Nephron progenitor cell (in vitro differentiated cells): ENCODE results near the gene ZNF726.

Experiments used
- DNase-seq: peaks from one replicate; pipeline ENCODE4 v3.0.0; 2021
- H3K27ac Mint-ChIP-seq: 2 replicates; pipeline ENCODE4 v1.8.0; 2021; ENCODE audit warnings: mild to moderate bottlenecking, moderate library complexity, mixed read lengths
- H3K27me3 Mint-ChIP-seq: 2 replicates; pipeline ENCODE4 v1.8.0; 2021; ENCODE audit warnings: mild to moderate bottlenecking, low read depth, mixed read lengths; ENCODE audit not compliant: poor library complexity
- H3K36me3 Mint-ChIP-seq: 2 replicates; pipeline ENCODE4 v1.8.0; 2021; ENCODE audit warnings: low read depth, mixed read lengths
- H3K4me1 Mint-ChIP-seq: 2 replicates; pipeline ENCODE4 v1.8.0; 2021; ENCODE audit warnings: mixed read lengths
- H3K4me3 Mint-ChIP-seq: 2 replicates; pipeline ENCODE4 v1.8.0; 2021; ENCODE audit warnings: mild to moderate bottlenecking, moderate library complexity, mixed read lengths
- H3K9me3 Mint-ChIP-seq: 2 replicates; pipeline ENCODE4 v1.8.0; 2021; ENCODE audit warnings: mild to moderate bottlenecking, moderate library complexity, mixed read lengths
- TF ChIP-seq, protein P1 (sequence below): fragments of 200-600 bp; sonication (generic); IDR thresholded peaks from 2 replicates; pipeline ENCODE4 v1.5.0; 2021; ENCODE audit warnings: antibody characterized with exemption

Gene ZNF726

DNA sequence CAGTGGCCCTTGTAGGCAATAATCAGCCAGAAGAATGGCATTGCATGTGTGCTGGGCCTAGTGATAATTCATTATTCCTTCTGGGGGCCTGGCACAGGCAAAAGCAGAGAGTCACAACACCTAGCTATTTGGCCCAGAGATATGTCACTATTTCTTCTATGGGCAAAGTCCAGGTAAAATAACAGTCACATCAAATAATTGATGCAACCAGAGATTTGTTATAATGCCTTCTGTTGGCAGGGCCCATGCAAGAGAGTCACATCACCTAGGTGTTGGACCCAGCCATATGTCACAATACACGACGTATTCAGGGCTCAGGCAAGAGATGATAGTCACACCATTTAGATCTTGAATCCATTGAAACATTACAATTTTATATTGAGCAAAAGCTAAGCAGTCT is 66.1 kb downstream of the ZNF726 start:
- peaks cover 3% of the 10 kb centered on the region for H3K27me3 Mint-ChIP-seq
- DNase-seq, result no peak
- H3K4me1 Mint-ChIP-seq, result no peaks in the 10 kb centered on the region
- peaks cover 84% of the 10 kb centered on the region for H3K9me3 Mint-ChIP-seq
- TF ChIP-seq, protein P1, sequence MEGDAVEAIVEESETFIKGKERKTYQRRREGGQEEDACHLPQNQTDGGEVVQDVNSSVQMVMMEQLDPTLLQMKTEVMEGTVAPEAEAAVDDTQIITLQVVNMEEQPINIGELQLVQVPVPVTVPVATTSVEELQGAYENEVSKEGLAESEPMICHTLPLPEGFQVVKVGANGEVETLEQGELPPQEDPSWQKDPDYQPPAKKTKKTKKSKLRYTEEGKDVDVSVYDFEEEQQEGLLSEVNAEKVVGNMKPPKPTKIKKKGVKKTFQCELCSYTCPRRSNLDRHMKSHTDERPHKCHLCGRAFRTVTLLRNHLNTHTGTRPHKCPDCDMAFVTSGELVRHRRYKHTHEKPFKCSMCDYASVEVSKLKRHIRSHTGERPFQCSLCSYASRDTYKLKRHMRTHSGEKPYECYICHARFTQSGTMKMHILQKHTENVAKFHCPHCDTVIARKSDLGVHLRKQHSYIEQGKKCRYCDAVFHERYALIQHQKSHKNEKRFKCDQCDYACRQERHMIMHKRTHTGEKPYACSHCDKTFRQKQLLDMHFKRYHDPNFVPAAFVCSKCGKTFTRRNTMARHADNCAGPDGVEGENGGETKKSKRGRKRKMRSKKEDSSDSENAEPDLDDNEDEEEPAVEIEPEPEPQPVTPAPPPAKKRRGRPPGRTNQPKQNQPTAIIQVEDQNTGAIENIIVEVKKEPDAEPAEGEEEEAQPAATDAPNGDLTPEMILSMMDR, result no peak
- no peak overlapping the region for H3K27ac Mint-ChIP-seq
- H3K4me3 Mint-ChIP-seq, result no peak overlapping the region
- H3K36me3 Mint-ChIP-seq, result no peaks in the 10 kb centered on the region

DNA sequence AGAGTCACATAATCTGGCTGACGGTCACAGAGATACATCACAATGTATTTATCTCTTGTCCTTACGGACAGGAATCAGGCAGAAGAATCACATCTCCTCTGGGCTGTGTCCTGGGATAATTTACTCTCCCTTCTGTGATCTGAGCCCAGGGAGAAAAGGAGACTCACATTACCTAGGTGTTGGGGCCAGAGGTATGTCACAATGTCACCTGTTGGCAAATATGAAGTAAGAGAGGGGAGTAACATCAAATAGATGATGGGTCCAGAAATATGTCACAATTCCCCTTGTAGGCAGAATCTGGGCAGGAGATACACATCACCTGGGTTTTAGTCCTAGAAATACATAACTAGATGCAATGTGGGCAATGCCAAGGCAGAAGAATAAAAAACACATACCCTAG is 67.2 kb downstream of the ZNF726 start:
- TF ChIP-seq, protein P1, result no peak
- no peak for DNase-seq
- Mint-ChIP-seq H3K4me1 (no peaks in the 10 kb centered on the region), H3K27me3 (peaks cover 3% of the 10 kb centered on the region), H3K9me3 (peaks cover 85% of the 10 kb centered on the region), H3K36me3 (no peaks in the 10 kb centered on the region), H3K27ac (no peak overlapping the region), H3K4me3 (no peak overlapping the region)

DNA sequence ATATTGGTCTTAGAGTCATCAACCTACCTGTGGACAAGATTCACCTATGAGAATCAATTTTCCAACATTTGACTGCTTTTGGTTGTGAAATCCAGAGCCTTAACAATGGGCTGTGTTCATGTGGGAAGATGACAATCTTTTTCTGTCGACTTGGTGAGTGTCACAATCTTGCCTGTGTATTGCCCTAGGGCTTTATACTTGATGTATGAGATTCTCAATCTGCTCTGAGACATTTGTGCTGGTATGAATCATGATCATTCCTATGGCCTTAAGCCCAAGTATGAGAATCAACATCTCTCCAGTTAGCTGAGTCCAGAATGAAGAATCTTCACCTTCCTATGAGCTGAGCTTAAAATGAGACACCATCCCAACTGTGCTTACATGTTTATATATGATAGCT is 68.7 kb downstream of the ZNF726 start:
- H3K36me3 Mint-ChIP-seq, result no peaks in the 10 kb centered on the region
- H3K4me1 Mint-ChIP-seq, result no peaks in the 10 kb centered on the region
- no peak overlapping the region for H3K4me3 Mint-ChIP-seq
- H3K27ac Mint-ChIP-seq, result no peak overlapping the region
- TF ChIP-seq, protein P1, result no peak
- peaks cover 87% of the 10 kb centered on the region for H3K9me3 Mint-ChIP-seq
- no peaks in the 10 kb centered on the region for H3K27me3 Mint-ChIP-seq
- no peak for DNase-seq
